Peyer's patch (tissue), 4 donors: ENCODE data around the gene FOXF1. TPM values are rescaled to one million over a fixed set of nuclear protein-coding genes. Genes with fewer than 3 reads are reported as not detected.

Source experiments
- DNase-seq, 3 donors: peaks; one replicate each; pipeline ENCODE4 v3.0.0-alpha.2; 2017 to 2019
- H3K27ac ChIP-seq, 4 donors: fragments of 200-600 bp; sonication (generic); one replicate each; pipeline ENCODE4 v1.5.1; 2016 to 2019
- H3K27me3 ChIP-seq, 2 donors: fragments of 200-600 bp; sonication (generic); one replicate each; pipeline ENCODE4 v1.5.1; 2019
- H3K36me3 ChIP-seq, 3 donors: fragments of 200-600 bp; sonication (generic); one replicate each; pipeline ENCODE4 v1.5.1; 2016 to 2019
- H3K4me1 ChIP-seq, 4 donors: fragments of 200-600 bp; sonication (generic); one replicate each; pipeline ENCODE4 v1.5.1; 2016 to 2019
- H3K4me3 ChIP-seq, 4 donors: fragments of 200-600 bp; sonication (generic); 1 replicate in 3 of 4; 2 replicates in 1 of 4; pipeline ENCODE4 v1.5.1; 2016 to 2019; ENCODE audit warnings: mild to moderate bottlenecking in 1 of 4
- H3K9me3 ChIP-seq, 4 donors: fragments of 200-600 bp; sonication (generic); one replicate each; pipeline ENCODE4 v1.5.1; 2016 to 2019; ENCODE audit warnings: mild to moderate bottlenecking in 1 of 4
- CTCF ChIP-seq, 6 experiments: fragments of 450-650 bp in 4 of 6; fragments of 200-600 bp in 2 of 6; sonication (generic) in 1 of 6; IDR thresholded peaks; one replicate each; pipeline ENCODE4 v1.5.1; 2017 to 2019; ENCODE audit warnings: antibody characterized with exemption in 6 of 6, mild to moderate bottlenecking in 3 of 6, moderate library complexity in 1 of 6
- POLR2A ChIP-seq, 2 donors: fragments of 450-650 bp; IDR thresholded peaks; one replicate each; pipeline ENCODE4 v1.5.1; 2017; ENCODE audit warnings: antibody characterized with exemption in 2 of 2, mild to moderate bottlenecking in 2 of 2, moderate library complexity in 2 of 2
- total RNA-seq, 4 donors: library from RNA; depleted of rRNA; stranded (reverse); fragments of >200 nt; gene quantifications; one replicate each; pipeline ENCODE4 v1.1.0, GENCODE V29; 2016

The FOXF1 gene
- total RNA-seq, 4 donors from 2014 or later = 4.4 to 36.3 (median 9.0) TPM

GRCh38 chr16:86530251-86531190 lies 20.2 kb downstream of the FOXF1 start:
- TF ChIP-seq POLR2A (IDR thresholded peaks at IDR 0.05) = no peak
- TF ChIP-seq CTCF (IDR thresholded peaks at IDR 0.05) = no peak
- H3K27me3 ChIP-seq = no peaks in the 10 kb centered on the region
- H3K9me3 ChIP-seq = no peaks in the 10 kb centered on the region
- H3K4me3 ChIP-seq = no peak overlapping the region
- no peaks in the 10 kb centered on the region for H3K4me1 ChIP-seq
- H3K27ac ChIP-seq = peak overlapping the region in 3 of 4 donors; percentile 38 to 81 (median 79)
- DNase-seq = no peak
- peaks cover 0 to 7% (median 0%) of the 10 kb centered on the region in 3 donors for H3K36me3 ChIP-seq

GRCh38 chr16:86531191-86531545 lies 20.8 kb downstream of the FOXF1 start:
- Histone ChIP-seq H3K27ac (peak overlapping the region in 3 of 4 donors; percentile 38 to 81 (median 79)), H3K27me3 (no peaks in the 10 kb centered on the region)
- TF ChIP-seq CTCF (IDR thresholded peaks at IDR 0.05) (no peak), POLR2A (IDR thresholded peaks at IDR 0.05) (no peak)

GRCh38 chr16:86531641-86532525 lies 21.6 kb downstream of the FOXF1 start:
- no peak overlapping the region for H3K4me3 ChIP-seq
- no peak for TF ChIP-seq POLR2A (IDR thresholded peaks at IDR 0.05)
- no peak for TF ChIP-seq CTCF (IDR thresholded peaks at IDR 0.05)
- no peak for DNase-seq
- no peaks in the 10 kb centered on the region for H3K9me3 ChIP-seq
- H3K27ac ChIP-seq = peak overlapping the region in 3 of 4 donors; percentile 38 to 81 (median 79)
- H3K4me1 ChIP-seq = no peaks in the 10 kb centered on the region
- peaks cover 0 to 12% (median 0%) of the 10 kb centered on the region in 3 donors for H3K36me3 ChIP-seq
- H3K27me3 ChIP-seq = no peaks in the 10 kb centered on the region

More at GRCh38 chr16:86531191-86531545, 20.8 kb downstream of the FOXF1 start:
- H3K4me3 ChIP-seq = no peak overlapping the region
- H3K4me1 ChIP-seq = no peaks in the 10 kb centered on the region
- DNase-seq = peak in 1 of 3 donors; percentile 66
- peaks cover 0 to 7% (median 0%) of the 10 kb centered on the region in 3 donors for H3K36me3 ChIP-seq
- no peaks in the 10 kb centered on the region for H3K9me3 ChIP-seq

GRCh38 chr16:86532526-86532815 lies 22.1 kb downstream of the FOXF1 start:
- Histone ChIP-seq H3K9me3 (no peaks in the 10 kb centered on the region), H3K4me1 (no peaks in the 10 kb centered on the region), H3K27ac (no peak overlapping the region), H3K27me3 (no peaks in the 10 kb centered on the region), H3K4me3 (no peak overlapping the region), H3K36me3 (peaks cover 0 to 13% (median 0%) of the 10 kb centered on the region in 3 donors)
- TF ChIP-seq CTCF (IDR thresholded peaks at IDR 0.05) (no peak), POLR2A (IDR thresholded peaks at IDR 0.05) (no peak)
- no peak for DNase-seq

GRCh38 chr16:86533076-86533475 lies 22.7 kb downstream of the FOXF1 start:
- TF ChIP-seq CTCF (IDR thresholded peaks at IDR 0.05) = no peak
- no peak for TF ChIP-seq POLR2A (IDR thresholded peaks at IDR 0.05)
- Histone ChIP-seq H3K9me3 (no peaks in the 10 kb centered on the region), H3K27me3 (no peaks in the 10 kb centered on the region), H3K36me3 (peaks cover 0 to 19% (median 0%) of the 10 kb centered on the region in 3 donors), H3K4me3 (no peak overlapping the region), H3K27ac (no peak overlapping the region), H3K4me1 (no peaks in the 10 kb centered on the region)
- no peak for DNase-seq
